ENCODE measurements around the gene USP32. TPM values are rescaled to one million over a fixed set of nuclear protein-coding genes. Genes with fewer than 3 reads are reported as not detected.

The USP32 gene
- polyA plus RNA-seq, 1 experiment: 40.7 TPM

GRCh38 chr17:60149691-60150582 lies 242.0 kb downstream of the USP32 start, which contains the start of gene CA4:
Gene CA4 (plus strand): TSS chr17:60149973. CDS start chr17:60150035, 62 bp downstream.
- H3K27me3 ChIP-seq (ENCODE audit: control insufficient read depth, insufficient read depth, low read length): peaks cover 88% of the 10 kb centered on the region
- H3K27ac ChIP-seq (ENCODE audit: low read depth, low read length): no peak within 1 kb of the TSS
- ChIA-PET POLR2A (no interaction called here), CTCF (no interaction called here)
- H3K9me3 ChIP-seq (ENCODE audit: control insufficient read depth, insufficient read depth, low read length): no peaks in the 10 kb centered on the region; the same call in 1 of the 2 replicates
- H3K4me3 ChIP-seq (ENCODE audit: low read depth, low read length): no peak within 1 kb of the TSS
- TF ChIP-seq CTCF (IDR thresholded peaks at IDR 0.05; ENCODE audit: low read depth, low read length): no peak
- DNase-seq (ENCODE audit: low read depth, low spot score): no peak

GRCh38 chr17:60148373-60148772 lies 243.6 kb downstream of the USP32 start:
- TF ChIP-seq CTCF (IDR thresholded peaks at IDR 0.05; ENCODE audit: low read depth, low read length): no peak
- H3K27me3 ChIP-seq (ENCODE audit: control insufficient read depth, insufficient read depth, low read length): peaks cover 85% of the 10 kb centered on the region
- H3K27ac ChIP-seq (ENCODE audit: low read depth, low read length): no peak overlapping the region
- POLR2A ChIA-PET: no interaction called here
- DNase-seq (ENCODE audit: low read depth, low spot score): no peak
- CTCF ChIA-PET: no interaction called here
- no peaks in the 10 kb centered on the region; the same call in 1 of the 2 replicates for H3K9me3 ChIP-seq (ENCODE audit: control insufficient read depth, insufficient read depth, low read length)
- no peak overlapping the region for H3K4me3 ChIP-seq (ENCODE audit: low read depth, low read length)

- Histone ChIP-seq H3K27ac (ENCODE audit: low read depth, low read length) (no peak overlapping the region), H3K4me3 (ENCODE audit: low read depth, low read length) (no peak overlapping the region), H3K27me3 (ENCODE audit: control insufficient read depth, insufficient read depth, low read length) (peaks cover 82% of the 10 kb centered on the region), H3K9me3 (ENCODE audit: control insufficient read depth, insufficient read depth, low read length) (no peaks in the 10 kb centered on the region; the same call in 1 of the 2 replicates)
- no peak for TF ChIP-seq CTCF (IDR thresholded peaks at IDR 0.05; ENCODE audit: low read depth, low read length)
- ChIA-PET POLR2A (no interaction called here), CTCF (no interaction called here)
- no peak for DNase-seq (ENCODE audit: low read depth, low spot score)
These were observed 244.2 kb downstream of the USP32 start for GRCh38 chr17:60147553-60148223.

- no peak overlapping the region for H3K4me3 ChIP-seq (ENCODE audit: low read depth, low read length)
- CTCF ChIA-PET: no interaction called here
- no peaks in the 10 kb centered on the region; the same call in 1 of the 2 replicates for H3K9me3 ChIP-seq (ENCODE audit: control insufficient read depth, insufficient read depth, low read length)
- no peak for DNase-seq (ENCODE audit: low read depth, low spot score)
- no peak for TF ChIP-seq CTCF (IDR thresholded peaks at IDR 0.05; ENCODE audit: low read depth, low read length)
- peaks cover 72% of the 10 kb centered on the region for H3K27me3 ChIP-seq (ENCODE audit: control insufficient read depth, insufficient read depth, low read length)
- no peak overlapping the region for H3K27ac ChIP-seq (ENCODE audit: low read depth, low read length)
- POLR2A ChIA-PET: interaction anchor here (0.6 kb wide), 1 partner anchor 12 kb away, joined by 4 read pairs; no protein-coding TSS in a partner anchor
These were observed 245.7 kb downstream of the USP32 start for GRCh38 chr17:60146206-60146605.

Data from AG04450 (cell line).